Endothelial cell of umbilical vein (primary cell): Measurements from ENCODE around the gene SIGLEC15.

Experiments used
- CTCF ChIP-seq, 2 donors: IDR thresholded peaks; 1 replicate in 1 of 2; 2 replicates in 1 of 2; pipeline ENCODE4 v1.5.1; 2011; ENCODE audit warnings: low read length in 2 of 2, mild to moderate bottlenecking in 2 of 2, moderate library complexity in 2 of 2, control low read depth in 1 of 2, inconsistent platforms in 1 of 2, low read depth in 1 of 2; ENCODE audit not compliant: insufficient read depth in 1 of 2; ENCODE audit errors: extremely low read depth in 1 of 2
- EZH2 ChIP-seq: IDR thresholded peaks from 2 replicates; pipeline ENCODE4 v1.6.1; 2012; ENCODE audit warnings: borderline replicate concordance, low read depth, mild to moderate bottlenecking, moderate library complexity, low read length, inconsistent platforms; ENCODE audit not compliant: severe bottlenecking
- FOS ChIP-seq: IDR thresholded peaks from 2 replicates; pipeline ENCODE4 v1.6.1; 2011; ENCODE audit warnings: mild to moderate bottlenecking, low read length, moderate library complexity, borderline replicate concordance; ENCODE audit not compliant: insufficient read depth
- GATA2 ChIP-seq: IDR thresholded peaks from 2 replicates; pipeline ENCODE4 v1.7.0; 2011; ENCODE audit warnings: low read depth, mild to moderate bottlenecking, moderate library complexity, mixed read lengths, low read length; ENCODE audit not compliant: insufficient read length, insufficient read depth
- JUN ChIP-seq: IDR thresholded peaks from 2 replicates; pipeline ENCODE4 v1.6.1; 2011; ENCODE audit warnings: borderline replicate concordance, low read depth; ENCODE audit not compliant: insufficient read length, insufficient read depth
- MYC ChIP-seq: IDR thresholded peaks from one replicate; pipeline ENCODE4 v1.6.1; 2011; ENCODE audit warnings: mild to moderate bottlenecking, low read depth, low read length
- POLR2A ChIP-seq: IDR thresholded peaks from 2 replicates; pipeline ENCODE4 v1.6.1; 2012; ENCODE audit warnings: low read depth, mild to moderate bottlenecking, control low read depth, low read length
- POLR2AphosphoS5 ChIP-seq: IDR thresholded peaks from 2 replicates; pipeline ENCODE4 v1.6.1; 2012; ENCODE audit warnings: low read depth, mild to moderate bottlenecking, control low read depth, low read length, moderate library complexity; ENCODE audit not compliant: insufficient read depth

GRCh38 chr18:45830917-45831316 lies 5.4 kb downstream of the SIGLEC15 start:
- TF ChIP-seq CTCF (IDR thresholded peaks at IDR 0.05; ENCODE audit: extremely low read depth in 1 of 2, insufficient read depth in 1 of 2, low read depth in 1 of 2, low read length in 2 of 2) = no peak
- no peak for TF ChIP-seq GATA2
- TF ChIP-seq POLR2A = no peak
- no peak for TF ChIP-seq EZH2
- TF ChIP-seq POLR2AphosphoS5 = no peak
- TF ChIP-seq FOS = no peak
- no peak for TF ChIP-seq JUN
- no peak for TF ChIP-seq MYC
